PC-9 (cell line): ENCODE results near the gene PNPLA7. TPM values are rescaled to one million over a fixed set of nuclear protein-coding genes. Genes with fewer than 3 reads are reported as not detected.

Source experiments
- BruUV-seq: library from RNA; stranded (reverse); fragments of 400-500 nt; replicated peaks from 2 replicates; lab custom pipeline; 2021; lab: Mats Ljungman, UMichigan
- CTCF ChIA-PET: fragments of 300-600 bp; sonication (Branson Sonifier 250); formaldehyde crosslinking; loops from one replicate; lab custom pipeline; 2022; ENCODE audit warnings: antibody characterized with exemption; lab: Charles Lee
- POLR2A ChIA-PET: fragments of 300-600 bp; sonication (Branson Sonifier 250); formaldehyde crosslinking; loops from one replicate; lab custom pipeline; 2022; ENCODE audit warnings: antibody characterized with exemption; ENCODE audit not compliant: unreplicated experiment; lab: Charles Lee
- DNase-seq, 2 experiments: peaks; one replicate each; pipeline versions ENCODE4 v3.0.0 to v3.0.0-alpha.2; 2015 to 2022; ENCODE audit warnings: mixed read lengths in 1 of 2
- H2AFZ ChIP-seq: fragments of 200-600 bp; sonication (generic); 2 replicates; pipeline ENCODE4 v1.8.1; 2017; ENCODE audit warnings: antibody characterized with exemption
- H3F3A ChIP-seq: fragments of 200-600 bp; sonication (generic); 2 replicates; pipeline ENCODE4 v1.8.1; 2017; ENCODE audit warnings: antibody characterized with exemption, mild to moderate bottlenecking, low read depth; ENCODE audit not compliant: insufficient read depth
- H3K27ac ChIP-seq: fragments of 200-600 bp; sonication (generic); 2 replicates; pipeline ENCODE4 v1.6.1; 2016; ENCODE audit warnings: mixed run types
- H3K27me3 ChIP-seq: fragments of 200-600 bp; sonication (generic); 2 replicates; pipeline ENCODE4 v1.6.1; 2016; ENCODE audit warnings: low read depth, mixed run types; ENCODE audit not compliant: insufficient read depth
- H3K36me3 ChIP-seq: fragments of 200-600 bp; sonication (generic); 2 replicates; pipeline ENCODE4 v1.6.1; 2016; ENCODE audit warnings: low read depth, mixed run types
- H3K4me1 ChIP-seq: fragments of 200-600 bp; sonication (generic); replicated peaks from 2 replicates; pipeline ENCODE4 v1.6.1; 2016; ENCODE audit warnings: mixed run types; ENCODE audit not compliant: insufficient read depth
- H3K4me2 ChIP-seq: fragments of 200-600 bp; sonication (generic); 2 replicates; pipeline ENCODE4 v1.6.1; 2017; ENCODE audit warnings: mixed run types
- H3K4me3 ChIP-seq: fragments of 200-600 bp; sonication (generic); 2 replicates; pipeline ENCODE4 v1.6.1; 2016; ENCODE audit warnings: mixed run types
- H3K79me2 ChIP-seq: fragments of 200-600 bp; sonication (generic); 2 replicates; pipeline ENCODE4 v1.6.1; 2017; ENCODE audit warnings: low read depth, mixed run types
- H3K9me2 ChIP-seq: fragments of 200-600 bp; sonication (generic); 2 replicates; pipeline ENCODE4 v1.8.1; 2017; ENCODE audit warnings: mild to moderate bottlenecking; ENCODE audit not compliant: insufficient read depth
- H3K9me3 ChIP-seq: fragments of 200-600 bp; sonication (generic); 2 replicates; pipeline ENCODE4 v1.8.1; 2016; ENCODE audit warnings: low read depth; ENCODE audit not compliant: insufficient read depth
- H4K20me1 ChIP-seq: fragments of 200-600 bp; sonication (generic); 2 replicates; pipeline ENCODE4 v1.8.1; 2017; ENCODE audit not compliant: insufficient read depth
- EZH2 ChIP-seq: fragments of 200-600 bp; sonication (generic); IDR thresholded peaks from 2 replicates; pipeline ENCODE4 v1.8.0; 2017; ENCODE audit warnings: antibody characterized with exemption, low read depth
- intact Hi-C: fragments of 100-400 bp; cut with micrococcal nuclease; formaldehyde crosslinking; loops from one replicate; pipeline ENCODE4 v1.10.0; 2022; ENCODE audit not compliant: unreplicated experiment
- total RNA-seq: library from RNA; stranded (reverse); gene quantifications from 2 replicates; pipeline ENCODE4 v1.2.3, GENCODE V29; 2021
- TF ChIP-seq, protein P1 (sequence below): fragments of 200-600 bp; sonication (generic); conservative IDR thresholded peaks from 2 replicates; pipeline ENCODE4 v1.6.1; 2017; ENCODE audit warnings: mixed run types, antibody characterized with exemption, mild to moderate bottlenecking, moderate library complexity

PNPLA7 gene
- total RNA-seq, 1 experiment from 2014 or later = 1.9 TPM

DNA sequence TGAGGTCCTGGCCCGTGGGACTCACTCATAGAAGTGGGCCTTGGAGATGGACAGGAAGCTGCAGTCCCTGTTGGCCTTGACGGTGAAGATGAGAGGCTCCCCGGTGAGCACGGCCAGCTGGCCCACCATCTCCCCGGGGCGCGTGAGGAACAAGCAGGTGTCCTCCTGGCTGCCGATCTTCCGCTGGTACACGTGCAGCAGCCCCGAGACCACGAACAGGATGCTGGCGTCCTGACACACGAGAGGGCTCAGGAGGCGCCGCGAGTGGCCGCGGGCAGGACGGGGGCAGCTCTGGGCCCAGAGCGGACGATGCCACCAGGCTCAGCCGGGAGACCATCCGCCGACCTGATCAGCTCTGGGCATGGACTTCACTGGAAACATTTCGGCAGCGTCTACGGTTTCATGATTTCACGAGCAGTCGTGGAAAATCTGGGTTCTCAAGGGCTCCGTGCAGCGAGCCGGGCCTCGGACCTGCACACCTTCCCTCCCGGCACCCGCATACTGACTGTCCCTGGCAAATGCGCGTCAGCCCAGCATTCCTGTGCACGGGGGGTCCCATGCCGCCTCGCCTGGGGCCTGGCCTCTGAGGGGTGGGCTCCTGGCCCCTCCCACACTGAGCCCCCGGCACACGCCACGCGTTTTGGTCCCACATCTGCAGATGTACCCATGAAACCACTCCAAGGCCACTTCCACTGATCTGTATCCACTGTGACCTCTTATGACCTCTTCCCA, 49.4 kb downstream of the PNPLA7 start:
- POLR2A ChIA-PET = no interaction called here

DNA sequence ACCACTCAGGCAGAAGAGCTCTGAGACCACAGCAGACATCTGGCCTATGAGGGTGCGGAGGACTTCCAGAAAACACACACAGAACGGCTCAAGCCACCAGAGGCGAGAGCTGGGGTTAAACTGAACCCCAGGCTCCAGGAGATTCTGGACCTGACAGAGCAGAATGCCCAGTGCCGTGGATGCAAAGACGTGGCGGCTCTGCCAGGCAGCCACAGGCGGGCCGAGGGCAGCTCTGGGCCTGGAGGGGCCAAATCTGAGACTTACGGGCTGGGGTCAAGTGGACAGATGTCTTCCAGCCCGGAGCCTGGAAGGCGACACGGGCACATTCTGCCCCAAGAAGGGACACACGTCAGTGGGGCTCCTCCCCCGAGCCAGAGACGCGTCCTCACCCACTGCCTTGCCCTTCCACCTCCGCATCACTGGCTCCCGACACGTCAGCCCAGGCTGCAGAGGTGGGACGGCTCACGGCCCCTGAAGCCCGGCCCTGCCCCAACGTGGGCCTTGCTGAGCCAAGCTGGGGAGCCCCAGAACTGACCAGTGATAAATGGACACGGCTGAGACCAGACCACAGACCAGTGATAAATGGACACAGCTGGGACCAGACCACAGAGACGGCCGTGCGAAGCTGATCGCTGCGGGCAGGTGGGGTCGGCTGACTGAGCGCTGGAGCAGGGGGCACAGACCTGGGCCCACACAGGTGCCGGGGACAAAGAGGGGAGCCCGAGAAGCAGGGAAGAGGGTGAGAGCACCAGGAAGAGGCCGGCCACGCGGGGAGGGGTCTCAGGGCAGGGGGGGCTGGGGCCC, 50.1 kb downstream of the PNPLA7 start:
- Histone ChIP-seq H4K20me1 (no peaks in the 10 kb centered on the region), H3K79me2 (no peaks in the 10 kb centered on the region), H3K27ac (no peak overlapping the region), H3K36me3 (no peaks in the 10 kb centered on the region), H3K4me1 (peaks cover 6% of the 10 kb centered on the region), H3K4me3 (no peak overlapping the region), H2AFZ (no peak overlapping the region), H3F3A (peaks cover 10% of the 10 kb centered on the region; the same call in 1 of the 2 replicates), H3K4me2 (no peak overlapping the region), H3K27me3 (no peaks in the 10 kb centered on the region), H3K9me2 (no peaks in the 10 kb centered on the region), H3K9me3 (no peaks in the 10 kb centered on the region)
- DNase-seq = no peak
- ChIA-PET CTCF (interaction anchor here (0.6 kb wide), 1 partner anchor 332 kb away, joined by 4 read pairs; no protein-coding TSS in a partner anchor), POLR2A (no interaction called here)
- intact Hi-C loops = no loop called here
- no peak for TF ChIP-seq EZH2
- TF ChIP-seq, protein P1, sequence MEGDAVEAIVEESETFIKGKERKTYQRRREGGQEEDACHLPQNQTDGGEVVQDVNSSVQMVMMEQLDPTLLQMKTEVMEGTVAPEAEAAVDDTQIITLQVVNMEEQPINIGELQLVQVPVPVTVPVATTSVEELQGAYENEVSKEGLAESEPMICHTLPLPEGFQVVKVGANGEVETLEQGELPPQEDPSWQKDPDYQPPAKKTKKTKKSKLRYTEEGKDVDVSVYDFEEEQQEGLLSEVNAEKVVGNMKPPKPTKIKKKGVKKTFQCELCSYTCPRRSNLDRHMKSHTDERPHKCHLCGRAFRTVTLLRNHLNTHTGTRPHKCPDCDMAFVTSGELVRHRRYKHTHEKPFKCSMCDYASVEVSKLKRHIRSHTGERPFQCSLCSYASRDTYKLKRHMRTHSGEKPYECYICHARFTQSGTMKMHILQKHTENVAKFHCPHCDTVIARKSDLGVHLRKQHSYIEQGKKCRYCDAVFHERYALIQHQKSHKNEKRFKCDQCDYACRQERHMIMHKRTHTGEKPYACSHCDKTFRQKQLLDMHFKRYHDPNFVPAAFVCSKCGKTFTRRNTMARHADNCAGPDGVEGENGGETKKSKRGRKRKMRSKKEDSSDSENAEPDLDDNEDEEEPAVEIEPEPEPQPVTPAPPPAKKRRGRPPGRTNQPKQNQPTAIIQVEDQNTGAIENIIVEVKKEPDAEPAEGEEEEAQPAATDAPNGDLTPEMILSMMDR = no peak
- no TSS peak for BruUV-seq

More for the DNA sequence above, 49.4 kb downstream of the PNPLA7 start:
- intact Hi-C loops = no loop called here
- no peaks in the 10 kb centered on the region for H4K20me1 ChIP-seq
- CTCF ChIA-PET = no interaction called here
- no peaks in the 10 kb centered on the region for H3K36me3 ChIP-seq
- no peak for DNase-seq
- H3K9me3 ChIP-seq = no peaks in the 10 kb centered on the region
- H3K4me3 ChIP-seq = no peak overlapping the region
- no peaks in the 10 kb centered on the region for H3K9me2 ChIP-seq
- no peaks in the 10 kb centered on the region for H3K79me2 ChIP-seq
- no peak overlapping the region for H2AFZ ChIP-seq
- no peaks in the 10 kb centered on the region; the same call in 1 of the 2 replicates for H3K27me3 ChIP-seq
- no peak overlapping the region for H3K27ac ChIP-seq
- H3K4me2 ChIP-seq = no peak overlapping the region
- peaks cover 10% of the 10 kb centered on the region; the same call in 1 of the 2 replicates for H3F3A ChIP-seq
- no TSS peak for BruUV-seq
- no peak for TF ChIP-seq EZH2
- TF ChIP-seq, protein P1 = no peak
- H3K4me1 ChIP-seq = peaks cover 6% of the 10 kb centered on the region

DNA sequence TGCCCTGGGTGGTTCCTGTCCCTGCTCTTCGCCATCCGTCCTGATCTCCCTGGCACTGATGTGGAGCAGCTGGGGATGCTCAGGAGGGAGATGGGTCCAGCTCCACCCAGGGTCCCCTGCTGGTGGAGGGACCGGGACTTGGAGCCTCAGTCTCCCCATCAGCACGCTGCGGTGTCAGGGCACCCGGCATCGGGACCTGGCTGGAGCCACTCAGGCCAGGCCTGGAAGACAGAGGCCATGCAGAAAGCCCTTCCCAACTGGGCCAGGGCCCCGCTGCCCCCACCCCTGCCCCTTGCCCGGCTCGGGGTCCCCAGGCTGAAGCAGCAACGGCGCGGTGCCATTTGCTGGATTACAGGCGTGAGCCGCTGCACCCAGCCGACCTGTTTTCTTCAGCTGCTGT, 50.8 kb downstream of the PNPLA7 start:
- no peaks in the 10 kb centered on the region for H3K36me3 ChIP-seq
- H3K4me1 ChIP-seq = peaks cover 6% of the 10 kb centered on the region
- H3K9me2 ChIP-seq = no peaks in the 10 kb centered on the region
- no peaks in the 10 kb centered on the region for H3K79me2 ChIP-seq
- no peak overlapping the region for H3K4me2 ChIP-seq
- intact Hi-C loops = no loop called here
- no peaks in the 10 kb centered on the region for H3K27me3 ChIP-seq
- no peak for DNase-seq
- BruUV-seq = no TSS peak
- no peak overlapping the region for H3K4me3 ChIP-seq
- CTCF ChIA-PET = interaction anchor here (0.6 kb wide), 1 partner anchor 331 kb away, joined by 4 read pairs; no protein-coding TSS in a partner anchor
- TF ChIP-seq, protein P1 = no peak
- TF ChIP-seq EZH2 = no peak
- peaks cover 10% of the 10 kb centered on the region; the same call in 1 of the 2 replicates for H3F3A ChIP-seq
- no peaks in the 10 kb centered on the region for H4K20me1 ChIP-seq
- POLR2A ChIA-PET = no interaction called here
- H2AFZ ChIP-seq = no peak overlapping the region
- no peak overlapping the region for H3K27ac ChIP-seq
- no peaks in the 10 kb centered on the region for H3K9me3 ChIP-seq
